B cell (primary cell): ENCODE measurements around the gene CCDC182.

Experiments used
- CTCF ChIP-seq: fragments of 200-600 bp; IDR thresholded peaks from one replicate; pipeline ENCODE4 v1.8.0; 2022; ENCODE audit warnings: antibody characterized with exemption, mild to moderate bottlenecking
- EZH2 ChIP-seq: IDR thresholded peaks from 2 replicates; pipeline ENCODE4 v1.6.1; 2012; ENCODE audit warnings: borderline replicate concordance, low read depth, mild to moderate bottlenecking, moderate library complexity, low read length; ENCODE audit not compliant: insufficient read depth, poor library complexity, severe bottlenecking

- no peak for TF ChIP-seq EZH2
- TF ChIP-seq CTCF = no peak
These were observed 39.0 kb downstream of the CCDC182 start for GRCh38 chr17:57705921-57706695.
